ENCODE results near the gene GREM1.

The GREM1 gene

GRCh38 chr15:32698773-32699390 is 18.9 kb upstream of the GREM1 start:
- no peak for DNase-seq
- ATAC-seq = no peak

- no peak for ATAC-seq
- no peak for DNase-seq
Measured at GRCh38 chr15:32700501-32701150, 17.2 kb upstream of the GREM1 start.

- DNase-seq (no peak), ATAC-seq (no peak)
Measured at GRCh38 chr15:32701863-32702262, 15.9 kb upstream of the GREM1 start.

DNA sequence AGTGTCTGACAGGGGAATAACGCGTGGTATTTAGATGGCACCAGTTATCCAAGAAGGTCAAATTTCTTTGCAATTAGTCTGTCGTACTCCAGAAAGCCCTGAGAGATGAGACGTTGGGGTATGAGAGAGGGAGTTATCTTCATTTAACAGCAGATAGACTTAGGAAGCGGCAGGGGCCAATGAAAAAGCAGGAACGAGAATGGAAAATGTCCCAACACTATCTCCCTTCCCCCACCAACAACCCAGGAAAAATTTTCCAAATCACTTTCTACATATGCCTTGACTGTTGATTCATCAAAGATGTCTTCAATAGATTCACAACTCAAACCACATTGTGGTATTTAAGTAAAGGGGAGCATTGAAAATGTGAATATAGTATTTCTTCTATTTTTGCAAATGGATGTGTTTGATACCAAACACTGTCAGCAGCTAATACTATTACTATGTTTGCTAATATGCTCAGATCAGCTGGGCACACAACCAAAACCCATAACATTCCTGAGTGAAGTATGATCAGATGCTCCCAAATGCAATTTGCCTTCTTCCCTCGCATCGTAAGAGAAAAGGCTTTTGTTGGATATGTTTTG is 13.3 kb upstream of the GREM1 start:
- ATAC-seq = no peak
- DNase-seq = no peak

- DNase-seq (no peak), ATAC-seq (no peak)
Measured at GRCh38 chr15:32705446-32705845, 12.4 kb upstream of the GREM1 start.

DNA sequence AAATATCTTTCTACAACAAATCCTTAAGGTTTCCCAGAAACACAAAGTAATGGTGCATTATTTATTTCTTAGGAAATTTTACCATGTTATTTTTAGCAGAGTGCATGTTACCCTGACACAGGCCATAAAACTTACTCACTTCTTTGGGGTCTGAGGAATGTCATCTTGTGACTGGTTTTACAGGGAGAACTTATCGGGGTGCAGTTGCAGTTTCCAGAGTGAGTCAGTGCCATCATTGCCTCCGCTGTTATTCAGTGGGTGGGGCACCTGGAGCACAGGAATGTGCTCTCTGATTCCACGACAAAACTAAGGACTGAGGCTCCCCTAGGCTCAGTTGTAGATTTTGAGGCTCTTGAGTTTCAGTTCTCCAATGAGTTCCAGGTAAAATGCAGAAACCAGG is 11.1 kb upstream of the GREM1 start:
- DNase-seq (no peak), ATAC-seq (no peak)

DNA sequence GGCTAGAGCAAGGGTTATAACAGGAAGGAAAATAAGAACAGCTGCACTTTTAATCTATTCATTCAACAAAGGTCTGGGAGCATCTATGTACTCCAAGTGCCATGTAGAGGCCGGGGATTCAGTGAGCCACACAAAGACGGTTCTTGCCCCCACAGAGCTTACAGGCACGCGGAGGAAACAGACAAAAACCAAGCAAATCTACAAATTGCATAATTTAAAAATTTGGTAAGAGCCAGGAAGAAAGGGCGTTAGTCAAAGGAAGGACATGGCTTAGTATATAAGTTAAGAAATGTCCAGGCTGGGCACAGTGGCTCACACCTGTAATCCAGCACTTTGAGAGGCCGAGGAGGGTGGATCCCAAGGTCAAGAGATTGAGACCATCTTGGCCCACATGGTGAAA is 10.4 kb upstream of the GREM1 start:
- ATAC-seq (no peak), DNase-seq (no peak)

DNA sequence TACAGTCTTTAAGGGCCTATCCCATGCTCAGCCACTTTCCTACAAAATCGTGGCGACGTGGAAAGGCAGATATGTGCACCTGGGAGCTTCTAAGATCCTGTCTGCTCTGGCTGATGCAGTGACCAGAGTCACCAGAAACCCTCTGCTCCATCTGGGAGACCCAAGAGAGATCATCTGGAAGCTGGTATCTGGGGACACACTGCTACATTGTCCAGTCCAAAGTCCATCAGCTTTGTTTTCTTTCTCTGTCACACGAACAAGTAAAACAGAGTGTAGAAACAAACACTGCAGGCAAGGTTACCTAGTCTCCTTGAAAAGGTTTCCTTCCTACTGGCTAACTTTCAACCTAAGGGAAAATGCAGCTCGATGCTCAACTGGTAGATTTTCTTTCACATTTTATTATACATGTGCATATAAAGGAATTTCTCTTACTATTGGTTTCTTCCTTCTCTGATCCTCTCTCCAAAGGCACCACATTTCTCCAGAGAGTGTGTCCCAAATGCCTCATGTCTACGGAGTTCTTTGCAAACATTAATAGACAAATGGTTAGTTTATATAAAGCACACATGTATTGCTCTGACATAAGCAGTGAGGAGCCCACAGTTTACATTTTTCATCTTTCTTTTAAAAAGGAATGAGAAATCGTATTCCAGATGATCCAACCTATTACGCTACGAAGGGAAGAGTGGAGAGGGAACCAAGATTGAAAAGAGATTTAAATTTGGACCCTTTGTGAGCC is 8.3 kb upstream of the GREM1 start:
- ATAC-seq = no peak
- DNase-seq = no peak

- ATAC-seq (no peak), DNase-seq (no peak)
Measured at GRCh38 chr15:32715276-32715675, 2.5 kb upstream of the GREM1 start.

DNA sequence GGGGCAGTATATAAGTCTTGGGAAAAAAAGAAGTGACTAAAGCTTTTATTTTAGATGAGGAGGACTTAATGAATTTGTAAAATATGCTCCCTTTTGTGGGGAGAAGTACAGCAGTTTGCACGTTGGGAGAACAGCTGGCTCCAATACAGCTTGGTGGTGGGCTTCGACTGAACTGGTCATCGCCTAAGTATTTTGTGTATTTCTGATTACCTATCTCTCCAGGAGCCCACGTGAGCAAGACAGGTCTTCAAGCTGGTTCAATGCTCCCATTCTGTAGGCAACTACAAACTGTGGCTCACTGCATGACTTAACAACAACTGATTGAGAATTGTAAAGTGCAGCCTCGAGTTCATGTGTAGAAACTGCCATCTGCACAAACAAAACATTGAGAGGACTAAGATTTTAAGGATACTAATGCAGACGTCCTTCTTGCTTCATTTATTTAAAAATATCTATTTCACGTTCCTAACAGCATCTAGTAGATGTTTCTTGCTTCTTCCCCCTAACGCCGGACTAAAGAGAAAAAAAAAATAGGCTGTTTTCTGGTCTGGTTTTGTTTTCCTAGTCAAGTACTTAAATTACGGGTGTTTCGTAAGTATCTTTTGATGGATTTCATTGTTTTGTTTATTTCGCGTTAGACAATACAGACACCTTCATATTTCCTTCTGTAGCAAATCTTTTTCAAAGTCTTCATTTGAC is 1.4 kb upstream of the GREM1 start:
- ATAC-seq (no peak), DNase-seq (no peak)

- ATAC-seq (no peak), DNase-seq (no peak)
Measured at GRCh38 chr15:32716915-32717425, 834 bp upstream of the GREM1 start.

DNA sequence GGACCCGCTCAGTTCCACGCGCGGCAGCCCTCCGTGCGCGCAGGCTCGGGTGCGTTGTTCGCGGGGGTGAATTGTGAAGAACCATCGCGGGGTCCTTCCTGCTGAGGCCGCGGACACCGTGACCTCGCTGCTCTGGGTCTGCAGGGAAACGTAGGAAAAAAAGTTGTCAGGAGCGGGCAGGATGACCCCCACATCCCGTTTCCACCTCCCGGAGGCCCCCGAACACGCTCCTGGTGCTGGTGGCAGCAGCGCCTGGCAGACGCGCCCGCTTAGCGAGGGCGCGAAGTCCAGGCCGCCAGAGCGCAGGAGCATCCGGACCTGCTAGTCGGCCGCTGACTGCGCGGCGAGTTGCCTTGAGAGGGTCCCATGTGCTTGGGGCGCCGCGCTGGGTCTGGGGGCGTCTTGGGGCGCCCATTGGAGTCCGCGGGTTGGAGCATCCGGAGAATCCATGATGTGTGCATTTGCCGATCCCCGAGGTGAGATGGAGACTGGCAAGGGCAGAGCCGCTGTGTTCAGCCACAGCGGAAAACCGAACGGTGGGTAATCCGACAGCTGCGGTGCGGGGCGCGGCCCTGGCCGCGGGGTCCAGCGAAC is 520 bp downstream of the GREM1 start:
- no peak for ATAC-seq
- DNase-seq = peak; percentile 9

DNA sequence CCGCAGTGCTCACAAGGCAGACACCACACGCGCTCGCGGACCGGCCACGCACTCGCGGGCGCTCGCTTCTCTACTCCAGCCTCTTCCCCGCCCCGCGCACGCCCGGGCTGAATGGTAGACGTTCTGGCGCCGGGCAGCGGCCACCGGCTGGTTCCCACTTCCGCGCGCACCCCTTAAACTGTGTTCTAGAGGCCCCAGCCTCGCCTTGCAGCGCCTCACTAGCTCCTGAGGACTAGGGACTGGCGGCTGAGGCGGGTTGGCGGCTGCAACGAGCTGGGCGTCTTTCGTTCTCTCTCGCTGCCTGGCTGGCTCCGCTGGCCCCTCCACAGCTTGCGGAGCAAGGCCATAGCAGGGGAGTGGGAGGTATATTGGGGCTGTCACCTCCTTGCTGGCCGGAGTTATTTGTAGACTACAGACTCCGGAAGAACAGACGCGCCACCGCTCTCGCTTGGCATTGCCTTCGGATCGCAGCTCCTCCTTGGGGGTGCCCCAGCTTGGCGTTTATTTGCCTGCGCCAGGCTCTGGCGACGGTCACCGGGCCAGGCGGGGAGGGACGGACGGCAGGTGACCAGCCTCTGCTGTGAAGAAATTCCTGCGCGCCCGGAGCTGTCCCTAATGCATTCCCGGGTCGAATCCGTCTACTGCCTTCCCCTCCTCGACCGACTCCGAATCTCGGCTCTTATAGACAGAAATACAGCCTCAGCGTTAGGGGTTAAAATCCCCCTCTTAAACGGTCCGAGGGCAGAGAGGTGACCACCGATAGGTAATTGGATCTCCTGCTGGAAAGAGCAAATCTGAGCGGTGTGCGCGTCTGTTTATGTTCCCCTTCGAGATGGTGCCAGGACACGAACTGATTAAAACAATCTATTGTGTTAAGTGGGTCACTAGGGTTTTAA is 1.3 kb downstream of the GREM1 start:
- peak; percentile 8 for ATAC-seq

DNA sequence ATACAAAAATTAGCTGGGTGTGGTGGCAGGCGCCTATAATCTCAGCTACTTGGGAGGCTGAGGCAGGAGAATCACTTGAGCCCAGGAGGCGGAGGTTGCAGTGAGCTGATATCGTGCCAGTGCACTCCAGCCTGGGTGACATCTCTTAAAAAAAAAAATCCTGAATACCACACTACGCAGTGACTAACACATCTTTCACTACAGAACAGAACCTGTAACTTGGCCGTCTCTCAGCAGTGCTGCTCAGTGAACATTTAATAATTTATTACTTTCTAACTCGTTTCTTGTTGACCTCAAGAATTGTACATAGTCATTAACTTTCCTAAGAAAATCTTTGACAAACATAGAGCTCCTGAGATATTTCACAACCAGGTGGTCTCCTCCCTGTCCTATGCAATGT is 3.8 kb downstream of the GREM1 start:
- DNase-seq (no peak), ATAC-seq (no peak)

More for the DNA sequence above, 1.3 kb downstream of the GREM1 start:
- peak; percentile 7 for DNase-seq

GRCh38 chr15:32722136-32722535 is 4.3 kb downstream of the GREM1 start:
- DNase-seq = no peak
- no peak for ATAC-seq

- DNase-seq = no peak
- ATAC-seq = peak; percentile 82
Measured at GRCh38 chr15:32723171-32723948, 5.6 kb downstream of the GREM1 start.

GRCh38 chr15:32729700-32730395 is 12.0 kb downstream of the GREM1 start:
- ATAC-seq = no peak
- no peak for DNase-seq

DNA sequence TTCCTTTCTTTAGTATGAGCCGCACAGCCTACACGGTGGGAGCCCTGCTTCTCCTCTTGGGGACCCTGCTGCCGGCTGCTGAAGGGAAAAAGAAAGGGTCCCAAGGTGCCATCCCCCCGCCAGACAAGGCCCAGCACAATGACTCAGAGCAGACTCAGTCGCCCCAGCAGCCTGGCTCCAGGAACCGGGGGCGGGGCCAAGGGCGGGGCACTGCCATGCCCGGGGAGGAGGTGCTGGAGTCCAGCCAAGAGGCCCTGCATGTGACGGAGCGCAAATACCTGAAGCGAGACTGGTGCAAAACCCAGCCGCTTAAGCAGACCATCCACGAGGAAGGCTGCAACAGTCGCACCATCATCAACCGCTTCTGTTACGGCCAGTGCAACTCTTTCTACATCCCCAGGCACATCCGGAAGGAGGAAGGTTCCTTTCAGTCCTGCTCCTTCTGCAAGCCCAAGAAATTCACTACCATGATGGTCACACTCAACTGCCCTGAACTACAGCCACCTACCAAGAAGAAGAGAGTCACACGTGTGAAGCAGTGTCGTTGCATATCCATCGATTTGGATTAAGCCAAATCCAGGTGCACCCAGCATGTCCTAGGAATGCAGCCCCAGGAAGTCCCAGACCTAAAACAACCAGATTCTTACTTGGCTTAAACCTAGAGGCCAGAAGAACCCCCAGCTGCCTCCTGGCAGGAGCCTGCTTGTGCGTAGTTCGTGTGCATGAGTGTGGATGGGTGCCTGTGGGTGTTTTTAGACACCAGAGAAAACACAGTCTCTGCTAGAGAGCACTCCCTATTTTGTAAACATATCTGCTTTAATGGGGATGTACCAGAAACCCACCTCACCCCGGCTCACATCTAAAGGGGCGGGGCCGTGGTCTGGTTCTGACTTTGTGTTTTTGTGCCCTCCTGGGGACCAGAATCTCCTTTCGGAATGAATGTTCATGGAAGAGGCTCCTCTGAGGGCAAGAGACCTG is 13.2 kb downstream of the GREM1 start:
- no peak for ATAC-seq

More for the DNA sequence above, 13.2 kb downstream of the GREM1 start:
- peak; percentile 29 for DNase-seq
